Activated CD4-positive, alpha-beta T cell treated with anti-CD3 and anti-CD28 coated beads, Interleukin-2, amount 10 ng/mL, durations not matched to agents 24 days and 14 days (primary cell): Measurements from ENCODE around the gene TNP2. TPM values are rescaled to one million over a fixed set of nuclear protein-coding genes. Genes with fewer than 3 reads are reported as not detected.

Experiments
- DNase-seq: peaks from one replicate; pipeline ENCODE4 v3.0.0; 2022
- H3K27ac Mint-ChIP-seq: one replicate; pipeline ENCODE4 v1.8.0; 2022; ENCODE audit warnings: mild to moderate bottlenecking, mixed read lengths
- H3K27me3 Mint-ChIP-seq: one replicate; pipeline ENCODE4 v1.8.0; 2022; ENCODE audit warnings: mixed read lengths
- H3K36me3 Mint-ChIP-seq: one replicate; pipeline ENCODE4 v1.8.0; 2022; ENCODE audit warnings: low read depth, mild to moderate bottlenecking, mixed read lengths
- H3K4me1 Mint-ChIP-seq: one replicate; pipeline ENCODE4 v1.8.0; 2021; ENCODE audit warnings: mixed read lengths
- H3K4me3 Mint-ChIP-seq: one replicate; pipeline ENCODE4 v1.8.0; 2022; ENCODE audit warnings: mild to moderate bottlenecking, moderate library complexity, mixed read lengths
- H3K9me3 Mint-ChIP-seq: one replicate; pipeline ENCODE4 v1.8.0; 2021; ENCODE audit warnings: mixed read lengths
- intact Hi-C: fragments of 100-400 bp; cut with micrococcal nuclease; formaldehyde crosslinking; loops from one replicate; pipeline ENCODE4 v1.15.1; 2023
- total RNA-seq: library from RNA; stranded (reverse); gene quantifications from 2 replicates; pipeline ENCODE4 v1.2.3, GENCODE V29; 2022

The TNP2 gene
- total RNA-seq, 1 donor from 2014 or later: not detected

GRCh38 chr16:11262915-11263314 lies 6.2 kb downstream of the TNP2 start:
- intact Hi-C loops: loop anchor here (1.0 to 5.0 kb wide), 2 partner anchors 34 to 93 kb away; no protein-coding TSS in a partner anchor
- H3K9me3 Mint-ChIP-seq: no peaks in the 10 kb centered on the region
- DNase-seq: no peak
- H3K4me3 Mint-ChIP-seq: no peak overlapping the region
- H3K27me3 Mint-ChIP-seq: no peaks in the 10 kb centered on the region
- no peaks in the 10 kb centered on the region for H3K36me3 Mint-ChIP-seq
- peaks cover 47% of the 10 kb centered on the region for H3K4me1 Mint-ChIP-seq
- peak overlapping the region; percentile 23 for H3K27ac Mint-ChIP-seq

- Mint-ChIP-seq H3K27ac (peak overlapping the region; percentile 6), H3K4me3 (no peak overlapping the region), H3K4me1 (peaks cover 57% of the 10 kb centered on the region), H3K36me3 (peaks cover 3% of the 10 kb centered on the region), H3K9me3 (no peaks in the 10 kb centered on the region), H3K27me3 (no peaks in the 10 kb centered on the region)
- intact Hi-C loops: loop anchor here (5.0 kb wide), 1 partner anchor 37 kb away; no protein-coding TSS in a partner anchor
- no peak for DNase-seq
Observed at GRCh38 chr16:11260596-11260966, 8.5 kb downstream of the TNP2 start.

GRCh38 chr16:11259655-11260595 lies 9.2 kb downstream of the TNP2 start:
- DNase-seq: no peak
- Mint-ChIP-seq H3K27me3 (no peaks in the 10 kb centered on the region), H3K4me3 (no peak overlapping the region), H3K27ac (peak overlapping the region; percentile 6), H3K36me3 (peaks cover 6% of the 10 kb centered on the region), H3K9me3 (no peaks in the 10 kb centered on the region), H3K4me1 (peaks cover 56% of the 10 kb centered on the region)
- intact Hi-C loops: loop anchor here (2.0 to 10.0 kb wide), 3 partner anchors 37 to 325 kb away; partner anchors contain the start of gene LITAF

GRCh38 chr16:11258553-11259492 lies 10.3 kb downstream of the TNP2 start:
- no peaks in the 10 kb centered on the region for H3K27me3 Mint-ChIP-seq
- no peaks in the 10 kb centered on the region for H3K9me3 Mint-ChIP-seq
- DNase-seq: peak; percentile 91
- intact Hi-C loops: loop anchor here (2.0 to 10.0 kb wide), 2 partner anchors 70 to 326 kb away; partner anchors contain the start of gene LITAF
- peaks cover 15% of the 10 kb centered on the region for H3K36me3 Mint-ChIP-seq
- peak overlapping the region; percentile 83 for H3K27ac Mint-ChIP-seq
- peaks cover 45% of the 10 kb centered on the region for H3K4me1 Mint-ChIP-seq
- H3K4me3 Mint-ChIP-seq: peak overlapping the region; percentile 73

- intact Hi-C loops: loop anchor here (1.0 to 10.0 kb wide), 3 partner anchors 97 to 327 kb away; partner anchors contain the start of gene LITAF
- H3K9me3 Mint-ChIP-seq: no peaks in the 10 kb centered on the region
Observed at GRCh38 chr16:11257131-11257938, 11.8 kb downstream of the TNP2 start.

GRCh38 chr16:11256661-11257130 lies 12.4 kb downstream of the TNP2 start:
- no peaks in the 10 kb centered on the region for H3K27me3 Mint-ChIP-seq
- no peaks in the 10 kb centered on the region for H3K9me3 Mint-ChIP-seq
- peak; percentile 87 for DNase-seq
- H3K4me1 Mint-ChIP-seq: peaks cover 47% of the 10 kb centered on the region
- intact Hi-C loops: loop anchor here (1.0 to 10.0 kb wide), 4 partner anchors 98 to 328 kb away; partner anchors contain the start of gene LITAF
- peaks cover 36% of the 10 kb centered on the region for H3K36me3 Mint-ChIP-seq
- peak overlapping the region; percentile 99 for H3K4me3 Mint-ChIP-seq
- H3K27ac Mint-ChIP-seq: peak overlapping the region; percentile 97

More at GRCh38 chr16:11257131-11257938, 11.8 kb downstream of the TNP2 start:
- DNase-seq: peak; percentile 86
- peak overlapping the region; percentile 99 for H3K4me3 Mint-ChIP-seq
- H3K27me3 Mint-ChIP-seq: no peaks in the 10 kb centered on the region
- peaks cover 41% of the 10 kb centered on the region for H3K4me1 Mint-ChIP-seq
- H3K27ac Mint-ChIP-seq: peak overlapping the region; percentile 97
- H3K36me3 Mint-ChIP-seq: peaks cover 30% of the 10 kb centered on the region

GRCh38 chr16:11255737-11256660 lies 13.1 kb downstream of the TNP2 start, which contains the start of gene SOCS1:
Gene SOCS1 (minus strand): TSS chr16:11256204. CDS start chr16:11255478, 726 bp downstream.
- DNase-seq: peak; percentile 97
- Mint-ChIP-seq H3K9me3 (no peaks in the 10 kb centered on the region), H3K4me3 (peak within 1 kb of the TSS; percentile 99), H3K27ac (peak within 1 kb of the TSS; percentile 97), H3K4me1 (peaks cover 50% of the 10 kb centered on the region), H3K36me3 (peaks cover 41% of the 10 kb centered on the region), H3K27me3 (no peaks in the 10 kb centered on the region)
- intact Hi-C loops: loop anchor here (1.0 to 10.0 kb wide), 6 partner anchors 99 to 329 kb away; partner anchors contain the start of gene LITAF

- intact Hi-C loops: loop anchor here (1.0 to 10.0 kb wide), 5 partner anchors 73 to 330 kb away; partner anchors contain the start of gene LITAF
- peak overlapping the region; percentile 88 for H3K27ac Mint-ChIP-seq
- H3K4me3 Mint-ChIP-seq: peak overlapping the region; percentile 97
- peaks cover 55% of the 10 kb centered on the region for H3K4me1 Mint-ChIP-seq
- no peaks in the 10 kb centered on the region for H3K9me3 Mint-ChIP-seq
- no peaks in the 10 kb centered on the region for H3K27me3 Mint-ChIP-seq
- peak; percentile 89 for DNase-seq
- peaks cover 49% of the 10 kb centered on the region for H3K36me3 Mint-ChIP-seq
Observed at GRCh38 chr16:11254913-11255736, 14.0 kb downstream of the TNP2 start.

GRCh38 chr16:11253995-11254912 lies 14.9 kb downstream of the TNP2 start:
- no peaks in the 10 kb centered on the region for H3K9me3 Mint-ChIP-seq
- peak overlapping the region; percentile 96 for H3K27ac Mint-ChIP-seq
- peaks cover 51% of the 10 kb centered on the region for H3K36me3 Mint-ChIP-seq
- H3K27me3 Mint-ChIP-seq: no peaks in the 10 kb centered on the region
- peak; percentile 75 for DNase-seq
- intact Hi-C loops: loop anchor here (5.0 to 10.0 kb wide), 2 partner anchors 72 to 331 kb away; partner anchors contain the start of gene LITAF
- H3K4me3 Mint-ChIP-seq: peak overlapping the region; percentile 97
- H3K4me1 Mint-ChIP-seq: peaks cover 47% of the 10 kb centered on the region
